ENCODE data around the gene MAMSTR. TPM values are rescaled to one million over a fixed set of nuclear protein-coding genes. Genes with fewer than 3 reads are reported as not detected.

Gene MAMSTR
- total RNA-seq, 3 donors from 2014 or later (not counting 1 experiment from before 2014, with no cell fraction given), result 0.56 to 1.2 (median 0.98) TPM

DNA sequence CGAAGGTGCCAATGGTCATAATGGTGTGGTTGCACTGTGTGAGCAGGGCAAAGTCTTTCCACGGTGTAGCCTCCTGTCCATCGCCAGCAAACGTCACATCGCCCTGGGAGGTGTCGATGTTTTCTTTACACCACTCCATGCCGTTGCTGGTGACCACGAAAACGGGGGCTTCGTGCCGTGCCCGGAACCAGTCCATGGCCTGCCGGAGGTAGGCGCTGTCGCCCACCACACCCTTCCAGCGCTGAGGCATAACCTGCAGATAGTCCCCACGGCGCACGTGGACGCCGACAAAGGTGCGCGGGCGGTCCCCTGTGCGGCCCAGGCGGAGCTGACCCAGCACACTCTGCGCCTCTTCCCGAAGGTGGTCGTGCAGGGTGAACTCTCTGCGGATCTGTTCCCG lies 30.8 kb upstream of the MAMSTR start:
- no peak overlapping the region for H3K4me3 ChIP-seq (ENCODE audit: low read length)
- 94% methylated on average over 31 of the region's 31 CpGs for WGBS (ENCODE audit: insufficient coverage)
- no peak overlapping the region for H3K27ac Mint-ChIP-seq
- no peak for ATAC-seq
- intact Hi-C loops (cut with micrococcal nuclease), result no loop called here
- H3K4me1 ChIP-seq (ENCODE audit: control insufficient read depth, insufficient read depth, low read length), result peaks cover 31% of the 10 kb centered on the region
- peaks cover 12 to 25% of the 10 kb centered on the region in 2 donors for H3K4me1 Mint-ChIP-seq
- no peak for TF ChIP-seq CTCF (IDR thresholded peaks at IDR 0.05)
- H3K27me3 ChIP-seq (ENCODE audit: control insufficient read depth, insufficient read depth, low read length), result peaks cover 30% of the 10 kb centered on the region
- no peaks in the 10 kb centered on the region for H3K36me3 Mint-ChIP-seq
- no peak for DNase-seq
- no peaks in the 10 kb centered on the region for H3K36me3 ChIP-seq (ENCODE audit: control insufficient read depth, insufficient read depth, low read length)
- H3K27me3 Mint-ChIP-seq (ENCODE audit: low read depth in 2 of 2), result peaks cover 19 to 44% of the 10 kb centered on the region in 2 donors
- no peak overlapping the region for H3K4me3 Mint-ChIP-seq
- no peaks in the 10 kb centered on the region for H3K9me3 Mint-ChIP-seq
- peaks cover 4% of the 10 kb centered on the region for H3K9me3 ChIP-seq (ENCODE audit: control insufficient read depth, insufficient read depth, low read length)
- no peak overlapping the region for H3K27ac ChIP-seq (ENCODE audit: low read length)

GRCh38 chr19:48749571-48750198 lies 30.2 kb upstream of the MAMSTR start:
- Mint-ChIP-seq H3K4me3 (no peak overlapping the region), H3K36me3 (no peaks in the 10 kb centered on the region), H3K27me3 (ENCODE audit: low read depth in 2 of 2) (peaks cover 19 to 44% of the 10 kb centered on the region in 2 donors), H3K27ac (no peak overlapping the region), H3K4me1 (peaks cover 12 to 29% of the 10 kb centered on the region in 2 donors), H3K9me3 (no peaks in the 10 kb centered on the region)
- intact Hi-C loops (cut with micrococcal nuclease), result no loop called here
- 83% methylated on average over 3 of the region's 4 CpGs for WGBS (ENCODE audit: insufficient coverage)
- Histone ChIP-seq H3K27me3 (ENCODE audit: control insufficient read depth, insufficient read depth, low read length) (peaks cover 32% of the 10 kb centered on the region), H3K4me3 (ENCODE audit: low read length) (no peak overlapping the region), H3K36me3 (ENCODE audit: control insufficient read depth, insufficient read depth, low read length) (no peaks in the 10 kb centered on the region), H3K4me1 (ENCODE audit: control insufficient read depth, insufficient read depth, low read length) (peaks cover 33% of the 10 kb centered on the region), H3K9me3 (ENCODE audit: control insufficient read depth, insufficient read depth, low read length) (peaks cover 5% of the 10 kb centered on the region), H3K27ac (ENCODE audit: low read length) (no peak overlapping the region)
- DNase-seq (no peak), ATAC-seq (no peak)
- no peak for TF ChIP-seq CTCF (IDR thresholded peaks at IDR 0.05)

DNA sequence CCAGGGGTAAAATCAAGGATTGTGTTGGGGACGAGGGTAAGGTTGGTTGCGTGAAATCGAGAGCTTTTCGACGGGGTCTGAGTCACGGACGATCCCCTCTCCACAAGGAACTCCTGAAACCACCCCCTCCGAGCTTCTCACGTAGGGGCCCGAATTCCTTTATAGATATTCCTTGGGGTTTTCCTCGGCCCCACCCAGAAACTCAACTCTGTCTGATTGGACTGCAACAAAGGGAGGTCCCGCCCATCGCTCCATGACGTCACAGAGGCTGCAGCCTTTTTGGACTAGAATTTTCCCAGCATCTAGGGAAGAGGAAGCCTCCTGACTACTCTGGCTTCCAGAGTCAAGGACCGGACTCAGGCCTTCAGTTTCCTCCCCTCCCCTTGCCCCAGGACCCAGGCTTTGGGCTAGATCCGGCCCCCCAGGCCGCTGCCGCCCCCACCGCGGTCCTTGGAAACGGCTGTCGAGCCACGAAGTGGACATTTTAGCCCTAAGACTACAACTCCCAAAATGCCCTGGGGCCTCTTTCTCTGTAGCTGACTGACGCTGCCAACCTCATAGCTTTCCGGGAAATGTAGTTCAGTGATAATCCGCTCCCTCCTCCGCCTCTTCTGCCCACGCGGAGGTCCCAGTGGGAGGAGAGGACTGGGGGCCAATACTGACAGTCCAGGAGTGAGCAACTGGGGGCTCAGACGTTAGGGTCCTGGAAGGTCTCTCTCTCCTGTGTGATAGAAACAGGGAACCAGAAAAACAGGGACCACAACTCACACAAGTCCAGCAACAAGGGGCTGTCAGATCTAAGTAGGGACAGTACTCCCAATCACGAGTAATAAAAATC lies 27.4 kb upstream of the MAMSTR start, which contains the start of gene IZUMO1:
IZUMO1 (minus strand) TSS at position 172 of the 838 bp plus-strand sequence. CDS start 1,050 bp downstream, outside the sequence.
- Mint-ChIP-seq H3K27me3 (ENCODE audit: low read depth in 2 of 2) (peaks cover 10 to 30% of the 10 kb centered on the region in 2 donors), H3K4me3 (no peak within 1 kb of the TSS), H3K4me1 (peaks cover under 1 to 15% of the 10 kb centered on the region in 2 donors), H3K36me3 (no peaks in the 10 kb centered on the region), H3K27ac (no peak within 1 kb of the TSS), H3K9me3 (no peaks in the 10 kb centered on the region)
- Histone ChIP-seq H3K9me3 (ENCODE audit: control insufficient read depth, insufficient read depth, low read length) (peaks cover 5% of the 10 kb centered on the region), H3K4me1 (ENCODE audit: control insufficient read depth, insufficient read depth, low read length) (peaks cover 16% of the 10 kb centered on the region), H3K4me3 (ENCODE audit: low read length) (no peak within 1 kb of the TSS), H3K27me3 (ENCODE audit: control insufficient read depth, insufficient read depth, low read length) (peaks cover 22% of the 10 kb centered on the region), H3K36me3 (ENCODE audit: control insufficient read depth, insufficient read depth, low read length) (no peaks in the 10 kb centered on the region), H3K27ac (ENCODE audit: low read length) (no peak within 1 kb of the TSS)
- peak; percentile 77 to 86 (median 80) for ATAC-seq
- WGBS (ENCODE audit: insufficient coverage), result 15% methylated on average over 31 of the region's 31 CpGs
- peak in 1 of 2 donors; percentile 74 for DNase-seq
- TF ChIP-seq CTCF (IDR thresholded peaks at IDR 0.05), result no peak
- intact Hi-C loops (cut with micrococcal nuclease), result no loop called here

Measured in natural killer cell (primary cell).